H1 (cell line): ENCODE results near the gene ST3GAL3. TPM values are rescaled to one million over a fixed set of nuclear protein-coding genes. Genes with fewer than 3 reads are reported as not detected.

Experiments
- CTCF ChIA-PET: fragments of 300-600 bp; sonication (Branson Sonifier 250); formaldehyde crosslinking; loops from one replicate; lab custom pipeline; 2021; ENCODE audit not compliant: partially characterized antibody; lab: Charles Lee
- POLR2A ChIA-PET: fragments of 300-600 bp; sonication (Branson Sonifier 250); formaldehyde crosslinking; loops from one replicate; lab custom pipeline; 2021; ENCODE audit warnings: inconsistent platforms; ENCODE audit not compliant: partially characterized antibody; lab: Charles Lee
- DNase-seq, 2 experiments: peaks; one replicate each; pipeline versions ENCODE4 v3.0.0 to v3.0.0-alpha.2; 2010 to 2022; ENCODE audit warnings: low spot score in 2 of 2, low read depth in 1 of 2, mixed read lengths in 1 of 2
- FAIRE-seq: peaks from 2 replicates; lab custom pipeline; 2011; peaks lifted over from hg19 to GRCh38; lab: Jason Lieb, UNC
- H2AFZ ChIP-seq: 2 replicates; pipeline ENCODE4 v1.8.1; 2012; ENCODE audit warnings: low read length, inconsistent platforms
- H2AK5ac ChIP-seq: 2 replicates; pipeline ENCODE4 v1.6.1; 2013; ENCODE audit warnings: low read depth, low read length
- H2BK120ac ChIP-seq: replicated peaks from 2 replicates; pipeline ENCODE3; 2013; ENCODE audit warnings: low read depth, low read length, inconsistent platforms
- H2BK12ac ChIP-seq: 2 replicates; pipeline ENCODE4 v1.6.1; 2013; ENCODE audit warnings: low read depth, low read length
- H2BK15ac ChIP-seq: 2 replicates; pipeline ENCODE4 v1.6.1; 2013; ENCODE audit warnings: low read length
- H2BK20ac ChIP-seq: 2 replicates; pipeline ENCODE4 v1.6.1; 2013; ENCODE audit warnings: low read length
- H2BK5ac ChIP-seq: 2 replicates; pipeline ENCODE4 v1.6.1; 2013; ENCODE audit warnings: low read depth, low read length
- H3K14ac ChIP-seq: 2 replicates; pipeline ENCODE4 v1.6.1; 2013; ENCODE audit warnings: inconsistent platforms; ENCODE audit not compliant: insufficient read length
- H3K18ac ChIP-seq: 2 replicates; pipeline ENCODE4 v1.6.1; 2013; ENCODE audit warnings: low read length; ENCODE audit errors: extremely low read depth
- H3K23ac ChIP-seq: 2 replicates; pipeline ENCODE4 v1.6.1; 2013; ENCODE audit warnings: inconsistent platforms; ENCODE audit not compliant: insufficient read length
- H3K23me2 ChIP-seq: 2 replicates; pipeline ENCODE4 v1.6.1; 2013; ENCODE audit warnings: low read depth, low read length
- H3K27ac ChIP-seq: 2 replicates; pipeline ENCODE4 v1.6.1; 2011; ENCODE audit warnings: low read depth, low read length, inconsistent platforms
- H3K27me3 ChIP-seq, 4 experiments: replicated peaks in 1 of 4; 1 replicate in 1 of 4; 2 replicates in 3 of 4; pipeline versions ENCODE4 v1.6.1 to v1.8.1; 2011 to 2013; ENCODE audit warnings: low read length in 3 of 4, mild to moderate bottlenecking in 3 of 4, inconsistent platforms in 2 of 4, mixed read lengths in 2 of 4, moderate library complexity in 1 of 4; ENCODE audit not compliant: control insufficient read depth in 3 of 4, insufficient read depth in 3 of 4; ENCODE audit errors: extremely low read depth in 1 of 4
- H3K36me3 ChIP-seq, 4 experiments: 2 replicates each; pipeline versions ENCODE4 v1.6.1 to v1.8.1; 2011 to 2013; ENCODE audit warnings: mild to moderate bottlenecking in 4 of 4, low read length in 3 of 4, moderate library complexity in 2 of 4, control low read depth in 1 of 4, inconsistent platforms in 1 of 4; ENCODE audit not compliant: insufficient read depth in 4 of 4, control insufficient read depth in 2 of 4
- H3K4ac ChIP-seq: replicated peaks from 2 replicates; pipeline ENCODE3; 2013; ENCODE audit warnings: low read length, low read depth, mixed read lengths, inconsistent platforms; ENCODE audit not compliant: insufficient read length
- H3K4me1 ChIP-seq, 4 experiments: replicated peaks in 1 of 4; 1 replicate in 1 of 4; 2 replicates in 3 of 4; pipeline versions ENCODE4 v1.6.1 to v1.8.1; 2011 to 2013; ENCODE audit warnings: low read length in 3 of 4, inconsistent platforms in 2 of 4, mixed read lengths in 1 of 4; ENCODE audit not compliant: insufficient read depth in 4 of 4, control insufficient read depth in 3 of 4
- H3K4me2 ChIP-seq, 2 experiments: 2 replicates each; pipeline versions ENCODE4 v1.6.1 to v1.8.1; 2011 to 2013; ENCODE audit warnings: low read depth in 2 of 2, low read length in 2 of 2, control low read depth in 1 of 2, inconsistent platforms in 1 of 2, mild to moderate bottlenecking in 1 of 2; ENCODE audit not compliant: insufficient read depth in 1 of 2
- H3K4me3 ChIP-seq, 4 experiments: fragments of 200-600, 300-600 bp in 1 of 4; sonication (generic), shearing (Covaris generic), sonication (Bioruptor Twin) in 1 of 4; 2 replicates each; pipeline versions ENCODE4 v1.5.1 to v1.8.1; 2011 to 2016; ENCODE audit warnings: low read length in 4 of 4, low read depth in 3 of 4, control low read depth in 2 of 4, inconsistent platforms in 2 of 4, mild to moderate bottlenecking in 2 of 4, mixed read lengths in 1 of 4, moderate library complexity in 1 of 4; ENCODE audit not compliant: insufficient read depth in 2 of 4; ENCODE audit errors: extremely low read depth in 1 of 4
- H3K56ac ChIP-seq: replicated peaks from 2 replicates; pipeline ENCODE3; 2013; ENCODE audit warnings: low read depth, mild to moderate bottlenecking, mixed read lengths, low read length, inconsistent platforms; ENCODE audit not compliant: insufficient read length
- H3K79me1 ChIP-seq: 2 replicates; pipeline ENCODE4 v1.6.1; 2013; ENCODE audit warnings: low read depth, low read length, control low read depth
- H3K79me2 ChIP-seq, 2 experiments: 2 replicates each; pipeline versions ENCODE4 v1.6.1 to v1.8.1; 2012 to 2013; ENCODE audit warnings: low read length in 2 of 2, mild to moderate bottlenecking in 2 of 2, inconsistent platforms in 1 of 2; ENCODE audit not compliant: insufficient read depth in 2 of 2, control insufficient read depth in 1 of 2
- H3K9ac ChIP-seq, 4 experiments: replicated peaks in 1 of 4; 1 replicate in 1 of 4; 2 replicates in 3 of 4; pipeline versions ENCODE4 v1.6.1 to v1.8.1; 2011 to 2013; ENCODE audit warnings: low read depth in 3 of 4, low read length in 3 of 4, control low read depth in 2 of 4, mild to moderate bottlenecking in 2 of 4, moderate library complexity in 2 of 4, inconsistent platforms in 1 of 4; ENCODE audit errors: extremely low read depth in 1 of 4
- H3K9me3 ChIP-seq, 2 experiments: 2 replicates each; pipeline versions ENCODE4 v1.6.1 to v1.8.1; 2012 to 2013; ENCODE audit warnings: mild to moderate bottlenecking in 2 of 2, moderate library complexity in 2 of 2, control low read depth in 1 of 2, inconsistent platforms in 1 of 2, low read depth in 1 of 2, low read length in 1 of 2, mixed read lengths in 1 of 2; ENCODE audit not compliant: insufficient read depth in 2 of 2
- H4K20me1 ChIP-seq, 2 experiments: replicated peaks in 1 of 2; 2 replicates each; pipeline versions ENCODE3 to v1.8.1; 2011 to 2013; ENCODE audit warnings: inconsistent platforms in 2 of 2, low read length in 2 of 2, mild to moderate bottlenecking in 1 of 2; ENCODE audit not compliant: insufficient read depth in 2 of 2, control insufficient read depth in 1 of 2
- H4K5ac ChIP-seq: 2 replicates; pipeline ENCODE4 v1.6.1; 2013; ENCODE audit warnings: low read length, low read depth, mixed read lengths, inconsistent platforms; ENCODE audit not compliant: insufficient read length
- H4K8ac ChIP-seq: 2 replicates; pipeline ENCODE4 v1.8.0; 2013; ENCODE audit warnings: mild to moderate bottlenecking, moderate library complexity, low read length, inconsistent platforms; ENCODE audit not compliant: insufficient read depth; ENCODE audit errors: extremely low read depth
- H4K91ac ChIP-seq: replicated peaks from 2 replicates; pipeline ENCODE3; 2013; ENCODE audit warnings: low read length, mixed read lengths, inconsistent platforms; ENCODE audit not compliant: insufficient read length
- CEBPB ChIP-seq: IDR thresholded peaks from 2 replicates; pipeline ENCODE4 v1.6.1; 2012; ENCODE audit warnings: low read depth, low read length
- CHD2 ChIP-seq: IDR thresholded peaks from 2 replicates; pipeline ENCODE4 v1.6.1; 2012; ENCODE audit warnings: low read length, improper control_type of control experiment
- EGR1 ChIP-seq: IDR thresholded peaks from 2 replicates; pipeline ENCODE4 v1.6.1; 2011; ENCODE audit warnings: low read depth, low read length, borderline replicate concordance
- FOSL1 ChIP-seq: IDR thresholded peaks from 2 replicates; pipeline ENCODE4 v1.6.1; 2011; ENCODE audit warnings: mild to moderate bottlenecking, low read depth, low read length, moderate library complexity; ENCODE audit not compliant: insufficient read depth
- HDAC6 ChIP-seq: IDR thresholded peaks from one replicate; pipeline ENCODE4 v1.7.1; 2012; ENCODE audit warnings: low read depth, mild to moderate bottlenecking, inconsistent platforms, low read length, moderate library complexity
- MAFK ChIP-seq: IDR thresholded peaks from 2 replicates; pipeline ENCODE4 v1.6.1; 2012; ENCODE audit warnings: low read depth, mild to moderate bottlenecking, improper control_type of control experiment, low read length
- SP2 ChIP-seq: IDR thresholded peaks from 2 replicates; pipeline ENCODE4 v1.6.1; 2012; ENCODE audit warnings: mild to moderate bottlenecking, low read length, inconsistent platforms
- TAF1 ChIP-seq: IDR thresholded peaks from 2 replicates; pipeline ENCODE4 v1.6.1; 2011; ENCODE audit warnings: mild to moderate bottlenecking, low read depth, low read length
- TCF12 ChIP-seq: IDR thresholded peaks from 2 replicates; pipeline ENCODE4 v1.6.1; 2011; ENCODE audit warnings: low read depth, mild to moderate bottlenecking, low read length
- YY1 ChIP-seq: IDR thresholded peaks from 2 replicates; pipeline ENCODE4 v1.6.1; 2011; ENCODE audit warnings: low read depth, mild to moderate bottlenecking, low read length
- WGBS, 2 experiments: shearing (Covaris generic) in 1 of 2; methylation state at CpG; one replicate each; pipeline versions ENCODE4 v1.1.6 to v1.1.7; 2013 to 2015; ENCODE audit warnings: low lambda C conversion rate in 2 of 2, mixed read lengths in 2 of 2, inconsistent platforms in 1 of 2, low coverage in 1 of 2, missing lambda C conversion rate in 1 of 2; ENCODE audit not compliant: insufficient replicate concordance in 2 of 2, insufficient coverage in 1 of 2, insufficient read length in 1 of 2; ENCODE audit errors: extremely low coverage in 1 of 2, missing lambda C conversion rate in 1 of 2; 5-methylcytosine and 5-hydroxymethylcytosine counted together
- polyA plus RNA-seq, 7 experiments: library from polyadenylated mRNA; depleted of rRNA in 3 of 7; stranded (reverse) in 5 of 7; unstranded in 2 of 7; fragments of >200 nt in 5 of 7; fragments of 200-250 nt in 2 of 7; gene quantifications; 1 replicate in 5 of 7; 2 replicates in 1 of 7; 4 replicates in 1 of 7; pipeline versions ENCODE4 v1.2.1 to v1.2.3, GENCODE V29; 2011 to 2013; ENCODE audit warnings: missing spikeins in 2 of 7, mixed read lengths in 2 of 7
- total RNA-seq: library from RNA; stranded (reverse); fragmentation: NEBNext Ultra II Directional; extraction: Animal tissue kit (Norgen Biotek cat#: 25700); gene quantifications from 2 replicates; pipeline ENCODE4 v1.2.1, GENCODE V29; 2021

ST3GAL3 gene
- total and polyA plus RNA-seq, 2 of the 8 experiments (the other 6 are each of a cell fraction or from before 2014, with no cell fraction given): 6.8 to 7.0 TPM

DNA sequence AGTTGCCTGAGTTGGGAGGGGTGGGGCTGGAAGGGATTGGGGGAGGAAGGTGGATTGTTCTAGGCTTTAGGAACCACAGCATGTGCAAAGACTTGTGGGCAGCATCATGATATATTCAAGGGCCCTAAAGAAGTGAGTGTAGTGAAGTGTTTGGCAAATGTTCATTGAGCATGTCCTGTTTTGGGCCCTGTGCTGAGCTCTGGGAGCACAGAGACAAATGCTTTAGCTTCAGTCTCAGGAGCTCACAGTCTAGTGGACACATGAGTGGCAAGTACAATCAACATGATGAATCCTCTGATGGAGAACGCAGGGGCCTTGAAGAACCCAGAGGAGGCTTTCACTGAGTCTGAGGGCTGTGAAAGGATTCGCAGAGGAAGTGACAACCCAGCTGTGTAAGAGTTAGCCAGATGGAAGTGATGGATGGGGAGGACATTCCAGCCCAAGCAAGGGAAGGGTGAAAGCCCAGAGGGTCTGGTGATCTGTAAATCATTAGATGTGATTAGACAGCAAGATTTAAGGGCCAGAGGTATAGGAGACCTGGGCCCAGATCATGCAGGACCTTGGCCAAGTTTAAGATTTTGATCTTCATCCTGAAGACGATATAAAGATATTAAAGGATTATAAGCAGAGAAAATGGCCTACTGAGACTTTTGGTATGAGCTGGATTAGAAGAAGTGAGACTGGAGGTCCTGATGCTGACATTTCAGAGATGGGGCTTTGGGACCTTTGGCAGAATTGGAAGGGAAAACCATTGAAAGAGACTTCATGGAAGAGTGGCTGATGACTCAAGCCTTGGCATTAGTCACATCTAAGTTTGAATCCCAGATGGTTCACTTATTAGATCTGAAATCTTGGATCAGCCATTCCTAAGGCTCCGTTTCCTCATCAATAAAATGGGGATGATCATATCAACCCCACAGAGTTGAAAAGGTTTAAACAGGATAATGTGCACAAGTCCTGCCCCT, 244.0 kb downstream of the ST3GAL3 start:
- Histone ChIP-seq H2BK120ac (no peak overlapping the region), H2BK20ac (no peak overlapping the region), H3K79me1 (peaks cover 6% of the 10 kb centered on the region), H3K4me3 (no peak overlapping the region), H3K4me2 (no peak overlapping the region), H3K36me3 (no peaks in the 10 kb centered on the region; a peak in 1 of 8 replicates), H4K91ac (no peak overlapping the region), H3K4ac (no peak overlapping the region), H3K4me1 (peaks cover 3 to 10% (median 6%) of the 10 kb centered on the region in 4 experiments; a peak in 6 of 7 replicates), H2BK15ac (no peak overlapping the region), H4K8ac (no peak overlapping the region), H4K5ac (no peak overlapping the region), H3K56ac (no peak overlapping the region), H3K9me3 (no peaks in the 10 kb centered on the region), H3K79me2 (0 out of 4 replicates have a peak, but pooled peaks cover 0 to 4% of the 10 kb centered on the region in 2 experiments), H2BK5ac (no peak overlapping the region), H2AK5ac (no peak overlapping the region), H3K23me2 (peaks cover 3% of the 10 kb centered on the region; the same call in 1 of the 2 replicates), H3K27ac (no peak overlapping the region), H3K23ac (no peak overlapping the region), H3K18ac (no peak overlapping the region), H3K9ac (no peak overlapping the region; a peak in 1 of 7 replicates), H3K14ac (no peak overlapping the region), H3K27me3 (no peaks in the 10 kb centered on the region), H4K20me1 (peaks cover 0 to 8% of the 10 kb centered on the region in 2 experiments), H2AFZ (no peak overlapping the region), H2BK12ac (no peak overlapping the region)
- 84% methylated on average over 4 of the region's 4 CpGs; no CpG with 5 or more reads in 1 of the 2 experiments for WGBS, 2 experiments
- FAIRE-seq: no peak
- POLR2A ChIA-PET: interaction anchor here (0.8 to 6.8 kb wide), 4 partner anchors 11 to 188 kb away, joined by 3 to 29 read pairs (median 5); partner anchors contain the start of gene DPH2
- TF ChIP-seq MAFK (no peak), EGR1 (no peak), TAF1 (no peak), TCF12 (no peak), FOSL1 (no peak), YY1 (no peak), CEBPB (no peak), HDAC6 (no peak), CHD2 (no peak), SP2 (no peak)
- CTCF ChIA-PET: interaction anchor here (0.6 to 10.8 kb wide), 8 partner anchors 17 to 185 kb away, joined by 3 to 151 read pairs (median 6); partner anchors contain the start of gene ARTN
- no peak for DNase-seq
